A673 (cell line): ENCODE measurements around the gene ARHGAP6. TPM values are rescaled to one million over a fixed set of nuclear protein-coding genes. Genes with fewer than 3 reads are reported as not detected.
A peak's percentile ranks its signal among the peaks of the same experiment; 100 is the strongest.

Experiments used
- BruUV-seq: library from RNA; stranded (reverse); fragments of 400-500 nt; replicated peaks from 2 replicates; lab custom pipeline; 2021; lab: Mats Ljungman, UMichigan
- CTCF ChIA-PET: fragments of 300-600 bp; sonication (Branson Sonifier 250); formaldehyde crosslinking; loops from one replicate; lab custom pipeline; 2022; ENCODE audit warnings: antibody characterized with exemption; lab: Charles Lee
- POLR2A ChIA-PET: fragments of 300-600 bp; sonication (Branson Sonifier 250); formaldehyde crosslinking; loops from one replicate; lab custom pipeline; 2022; ENCODE audit warnings: antibody characterized with exemption; ENCODE audit not compliant: low non-redundant PET; lab: Charles Lee
- DNase-seq: peaks from one replicate; pipeline ENCODE4 v3.0.0-alpha.2; 2015; ENCODE audit warnings: low spot score
- H3K27ac ChIP-seq: fragments of 200-600 bp; sonication (generic); 2 replicates; pipeline ENCODE4 v1.5.1; 2016; ENCODE audit warnings: mixed run types, low read depth, mild to moderate bottlenecking, mixed read lengths, antibody characterized with exemption, low read length; ENCODE audit not compliant: poor library complexity, severe bottlenecking
- H3K27me3 ChIP-seq: fragments of 200-600 bp; sonication (generic); replicated peaks from 2 replicates; pipeline ENCODE4 v1.6.1; 2017; ENCODE audit warnings: mixed run types, low read depth, mild to moderate bottlenecking, mixed read lengths, antibody characterized with exemption, low read length; ENCODE audit not compliant: insufficient read depth, poor library complexity
- H3K36me3 ChIP-seq: fragments of 200-600 bp; sonication (generic); 2 replicates; pipeline ENCODE4 v1.6.1; 2016; ENCODE audit warnings: mixed run types, mild to moderate bottlenecking, mixed read lengths, antibody characterized with exemption, low read length; ENCODE audit not compliant: insufficient read depth, poor library complexity, severe bottlenecking
- H3K4me1 ChIP-seq: fragments of 200-600 bp; sonication (generic); 2 replicates; pipeline ENCODE4 v1.6.1; 2017; ENCODE audit warnings: mixed run types, mild to moderate bottlenecking, mixed read lengths, antibody characterized with exemption, low read length; ENCODE audit not compliant: insufficient read depth, poor library complexity, severe bottlenecking
- H3K4me3 ChIP-seq: fragments of 200-600 bp; sonication (generic); 2 replicates; pipeline ENCODE4 v1.5.1; 2016; ENCODE audit warnings: low read depth, mixed run types, mild to moderate bottlenecking, mixed read lengths, low read length; ENCODE audit not compliant: poor library complexity, severe bottlenecking
- H3K9me3 ChIP-seq: fragments of 200-600 bp; sonication (generic); 2 replicates; pipeline ENCODE4 v1.6.1; 2016; ENCODE audit warnings: mixed run types, low read depth, mild to moderate bottlenecking, mixed read lengths, antibody characterized with exemption, low read length; ENCODE audit not compliant: poor library complexity, severe bottlenecking
- CTCF ChIP-seq: fragments of 300-800, 200-600 bp; sonication (generic); conservative IDR thresholded peaks from 2 replicates; pipeline ENCODE4 v1.5.1; 2017; ENCODE audit warnings: low read depth, mild to moderate bottlenecking, antibody characterized with exemption, low read length, moderate library complexity, mixed read lengths
- EZH2 ChIP-seq: fragments of 200-600 bp; sonication (generic); IDR thresholded peaks from 2 replicates; pipeline ENCODE4 v1.6.1; 2017; ENCODE audit warnings: borderline replicate concordance, low read depth, mild to moderate bottlenecking, mixed read lengths, antibody characterized with exemption, low read length; ENCODE audit not compliant: poor library complexity, severe bottlenecking
- intact Hi-C: fragments of 100-400 bp; cut with micrococcal nuclease; formaldehyde crosslinking; loops from one replicate; pipeline ENCODE4 v1.10.0; 2022; ENCODE audit not compliant: unreplicated experiment
- total RNA-seq: library from RNA; stranded (reverse); gene quantifications from 2 replicates; pipeline ENCODE4 v1.2.3, GENCODE V29; 2021

ARHGAP6 gene
- total RNA-seq, 1 experiment from 2014 or later = not detected

- Histone ChIP-seq H3K27ac (no peak overlapping the region), H3K36me3 (no peaks in the 10 kb centered on the region), H3K4me3 (no peak overlapping the region), H3K27me3 (no peaks in the 10 kb centered on the region), H3K4me1 (no peaks in the 10 kb centered on the region), H3K9me3 (no peaks in the 10 kb centered on the region)
- POLR2A ChIA-PET = no interaction called here
- no peak for DNase-seq
- CTCF ChIA-PET = no interaction called here
- no TSS peak for BruUV-seq
- intact Hi-C loops = loop anchor here (5.0 to 10.0 kb wide), 2 partner anchors 376 to 919 kb away; no protein-coding TSS in a partner anchor
- TF ChIP-seq EZH2 (no peak), CTCF (no peak)
Measured at GRCh38 chrX:11103751-11104150, 562.0 kb downstream of the ARHGAP6 start.

GRCh38 chrX:11103006-11103405, 562.7 kb downstream of the ARHGAP6 start:
- no peaks in the 10 kb centered on the region for H3K4me1 ChIP-seq
- CTCF ChIA-PET = no interaction called here
- H3K27me3 ChIP-seq = no peaks in the 10 kb centered on the region
- no peaks in the 10 kb centered on the region for H3K36me3 ChIP-seq
- H3K9me3 ChIP-seq = no peaks in the 10 kb centered on the region
- no peak overlapping the region for H3K4me3 ChIP-seq
- POLR2A ChIA-PET = no interaction called here
- intact Hi-C loops = loop anchor here (5.0 to 10.0 kb wide), 2 partner anchors 376 to 918 kb away; no protein-coding TSS in a partner anchor
- BruUV-seq = no TSS peak
- no peak overlapping the region for H3K27ac ChIP-seq
- no peak for DNase-seq
- no peak for TF ChIP-seq CTCF
- TF ChIP-seq EZH2 = no peak

- BruUV-seq = no TSS peak
- Histone ChIP-seq H3K4me1 (no peaks in the 10 kb centered on the region), H3K36me3 (no peaks in the 10 kb centered on the region), H3K27ac (no peak overlapping the region), H3K9me3 (no peaks in the 10 kb centered on the region), H3K4me3 (no peak overlapping the region), H3K27me3 (no peaks in the 10 kb centered on the region)
- ChIA-PET POLR2A (no interaction called here), CTCF (interaction anchor here (0.5 to 0.9 kb wide), 3 partner anchors 331 to 910 kb away, joined by 3 read pairs; no protein-coding TSS in a partner anchor)
- TF ChIP-seq EZH2 (no peak), CTCF (peak; percentile 57)
- DNase-seq = peak; percentile 55
- intact Hi-C loops = loop anchor here (5.0 to 10.0 kb wide), 2 partner anchors 373 to 916 kb away; no protein-coding TSS in a partner anchor
Measured at GRCh38 chrX:11100281-11101035, 565.3 kb downstream of the ARHGAP6 start.
